GM12872 (cell line): ENCODE results near the gene TNFRSF6B.

Experiments
- TF ChIP-seq, protein P1 (sequence below): IDR thresholded peaks from 3 replicates; pipeline ENCODE4 v1.5.1; 2011; ENCODE audit warnings: low read depth, mild to moderate bottlenecking, low read length, moderate library complexity; ENCODE audit not compliant: insufficient read depth

The TNFRSF6B gene

DNA sequence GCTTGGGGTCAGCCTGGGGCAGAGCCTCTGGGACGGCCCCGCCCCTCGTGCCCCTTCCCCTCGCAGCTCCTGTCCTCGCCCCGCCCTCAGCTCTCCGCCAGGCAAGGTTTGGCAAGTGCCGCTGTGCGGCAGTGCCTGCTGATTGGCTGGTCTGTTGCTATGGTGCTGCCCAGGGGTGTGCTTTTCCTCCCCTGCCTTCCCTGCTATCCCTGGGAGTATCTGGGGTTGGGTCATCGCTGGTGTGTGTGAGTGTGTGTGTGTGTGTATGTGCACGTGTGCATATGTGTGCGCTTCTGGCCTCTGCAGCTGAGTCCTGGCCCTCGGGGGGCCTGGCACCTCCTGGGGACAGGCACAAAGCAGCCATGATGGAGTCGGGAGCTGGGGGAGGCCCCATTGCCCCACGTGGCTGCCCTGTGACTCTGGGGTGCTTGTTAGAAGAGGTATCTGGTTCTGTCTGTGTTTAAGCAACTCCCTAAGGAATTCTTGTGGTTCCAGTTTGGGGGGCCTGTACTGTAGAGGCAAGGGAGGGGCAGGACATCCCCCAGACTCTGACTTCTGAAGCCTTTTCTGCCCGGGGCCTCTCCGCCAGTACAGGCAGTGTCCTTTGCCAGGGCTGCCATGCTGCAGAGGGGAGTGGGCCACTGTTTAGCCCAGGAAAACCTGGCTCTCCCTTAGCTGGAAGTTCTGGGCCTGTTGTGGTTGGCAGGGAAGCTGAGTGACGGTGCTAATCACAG lies 31.4 kb upstream of the TNFRSF6B start:
- TF ChIP-seq, protein P1, sequence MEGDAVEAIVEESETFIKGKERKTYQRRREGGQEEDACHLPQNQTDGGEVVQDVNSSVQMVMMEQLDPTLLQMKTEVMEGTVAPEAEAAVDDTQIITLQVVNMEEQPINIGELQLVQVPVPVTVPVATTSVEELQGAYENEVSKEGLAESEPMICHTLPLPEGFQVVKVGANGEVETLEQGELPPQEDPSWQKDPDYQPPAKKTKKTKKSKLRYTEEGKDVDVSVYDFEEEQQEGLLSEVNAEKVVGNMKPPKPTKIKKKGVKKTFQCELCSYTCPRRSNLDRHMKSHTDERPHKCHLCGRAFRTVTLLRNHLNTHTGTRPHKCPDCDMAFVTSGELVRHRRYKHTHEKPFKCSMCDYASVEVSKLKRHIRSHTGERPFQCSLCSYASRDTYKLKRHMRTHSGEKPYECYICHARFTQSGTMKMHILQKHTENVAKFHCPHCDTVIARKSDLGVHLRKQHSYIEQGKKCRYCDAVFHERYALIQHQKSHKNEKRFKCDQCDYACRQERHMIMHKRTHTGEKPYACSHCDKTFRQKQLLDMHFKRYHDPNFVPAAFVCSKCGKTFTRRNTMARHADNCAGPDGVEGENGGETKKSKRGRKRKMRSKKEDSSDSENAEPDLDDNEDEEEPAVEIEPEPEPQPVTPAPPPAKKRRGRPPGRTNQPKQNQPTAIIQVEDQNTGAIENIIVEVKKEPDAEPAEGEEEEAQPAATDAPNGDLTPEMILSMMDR: no peak

DNA sequence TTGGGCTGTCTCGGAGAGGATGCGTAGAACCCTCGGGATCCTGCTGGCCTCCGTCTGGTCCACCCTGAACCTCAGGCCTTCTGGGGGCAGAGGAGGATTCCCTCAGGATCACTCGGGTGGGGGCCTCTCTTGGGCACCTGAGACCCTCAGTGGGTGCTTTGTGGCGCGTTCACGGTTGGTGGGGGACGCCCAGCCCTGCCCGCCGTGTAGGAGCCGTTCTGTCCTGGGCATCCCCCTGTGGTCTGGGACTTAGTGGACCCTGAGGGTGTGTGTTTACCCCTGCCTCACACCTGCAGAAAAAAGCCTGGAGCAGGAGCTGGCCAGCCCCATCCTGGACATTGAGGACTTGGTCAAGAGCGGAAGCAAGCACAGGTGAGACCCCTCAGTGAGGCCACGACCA lies 30.7 kb upstream of the TNFRSF6B start:
- TF ChIP-seq, protein P1: no peak

DNA sequence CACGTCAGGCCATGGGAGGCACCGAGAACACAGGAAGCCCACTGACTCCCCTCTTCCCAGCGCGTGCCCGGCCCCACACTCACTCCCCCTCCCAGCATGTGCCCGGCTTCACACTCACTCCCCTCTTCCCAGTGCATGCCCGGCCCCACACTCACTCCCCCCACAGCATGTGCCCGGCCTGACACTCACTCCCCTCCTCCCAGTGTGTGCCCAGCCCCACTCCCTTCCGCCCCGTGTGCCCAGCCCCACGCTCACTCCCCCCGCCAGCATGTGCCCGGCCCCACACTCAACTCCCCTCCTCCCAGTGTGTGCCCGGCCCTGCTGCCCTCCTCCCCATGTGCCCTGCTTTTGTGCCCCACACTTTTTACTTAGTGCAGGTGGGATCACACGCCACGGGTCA lies 28.6 kb upstream of the TNFRSF6B start:
- TF ChIP-seq, protein P1: no peak

DNA sequence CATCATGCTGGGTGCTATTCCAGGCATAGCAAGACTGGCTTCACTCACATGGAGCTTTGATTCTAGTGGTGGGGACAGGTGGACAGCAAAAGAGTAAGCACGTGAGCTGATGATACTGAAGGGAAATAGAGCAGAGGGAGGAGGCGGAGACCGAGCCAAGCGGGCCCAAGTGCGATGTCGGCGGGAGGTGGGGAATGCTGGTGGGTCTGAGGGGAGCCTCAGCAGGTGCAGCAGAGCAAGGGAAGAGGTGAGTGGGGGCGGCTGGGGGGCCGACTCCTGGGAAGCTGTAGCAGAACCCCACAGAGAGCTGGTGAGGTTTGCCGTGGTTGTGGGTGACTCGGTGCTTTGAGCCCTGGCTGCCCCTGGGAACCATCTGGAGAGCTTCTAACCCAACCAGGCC lies 28.1 kb upstream of the TNFRSF6B start:
- TF ChIP-seq, protein P1: no peak

DNA sequence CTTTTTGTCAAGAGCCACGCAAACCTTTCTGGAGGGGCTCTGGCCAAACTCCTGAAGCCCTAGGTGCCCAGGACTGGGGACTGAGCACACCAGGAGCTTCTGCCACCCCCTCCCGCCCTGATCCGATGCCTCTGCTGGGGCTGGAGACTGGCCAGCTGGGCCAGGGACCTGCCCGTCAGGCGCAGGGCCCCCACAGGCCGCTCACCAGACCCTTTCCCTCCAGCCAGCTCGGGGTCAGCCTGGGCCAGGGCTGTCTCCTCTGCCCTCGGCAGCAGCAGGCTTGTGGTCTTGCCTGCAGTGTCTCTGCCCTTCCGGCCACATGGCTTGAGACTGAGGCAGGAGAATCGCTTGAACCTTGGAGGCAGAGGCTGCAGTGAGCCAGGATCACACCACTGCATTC lies 23.8 kb upstream of the TNFRSF6B start:
- TF ChIP-seq, protein P1: no peak

DNA sequence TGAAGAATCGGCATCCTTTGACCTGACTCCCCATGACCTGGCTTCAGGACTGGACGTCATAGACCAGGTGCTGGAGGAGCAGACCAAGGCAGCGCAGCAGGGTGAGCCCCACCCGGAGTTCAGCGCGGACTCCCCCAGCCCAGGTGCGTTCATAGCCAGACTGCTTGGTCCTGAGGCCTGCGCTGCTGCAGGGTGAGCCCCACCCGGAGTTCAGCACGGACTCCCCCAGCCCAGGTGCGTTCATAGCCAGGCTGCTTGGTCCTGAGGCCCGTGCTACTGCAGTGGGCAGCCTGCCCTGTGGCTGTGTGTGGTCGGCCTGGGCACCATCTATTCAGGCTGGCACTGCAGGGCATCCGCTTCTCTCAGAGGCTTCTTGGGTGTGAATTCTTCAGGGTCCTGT lies 22.5 kb upstream of the TNFRSF6B start:
- TF ChIP-seq, protein P1: no peak

DNA sequence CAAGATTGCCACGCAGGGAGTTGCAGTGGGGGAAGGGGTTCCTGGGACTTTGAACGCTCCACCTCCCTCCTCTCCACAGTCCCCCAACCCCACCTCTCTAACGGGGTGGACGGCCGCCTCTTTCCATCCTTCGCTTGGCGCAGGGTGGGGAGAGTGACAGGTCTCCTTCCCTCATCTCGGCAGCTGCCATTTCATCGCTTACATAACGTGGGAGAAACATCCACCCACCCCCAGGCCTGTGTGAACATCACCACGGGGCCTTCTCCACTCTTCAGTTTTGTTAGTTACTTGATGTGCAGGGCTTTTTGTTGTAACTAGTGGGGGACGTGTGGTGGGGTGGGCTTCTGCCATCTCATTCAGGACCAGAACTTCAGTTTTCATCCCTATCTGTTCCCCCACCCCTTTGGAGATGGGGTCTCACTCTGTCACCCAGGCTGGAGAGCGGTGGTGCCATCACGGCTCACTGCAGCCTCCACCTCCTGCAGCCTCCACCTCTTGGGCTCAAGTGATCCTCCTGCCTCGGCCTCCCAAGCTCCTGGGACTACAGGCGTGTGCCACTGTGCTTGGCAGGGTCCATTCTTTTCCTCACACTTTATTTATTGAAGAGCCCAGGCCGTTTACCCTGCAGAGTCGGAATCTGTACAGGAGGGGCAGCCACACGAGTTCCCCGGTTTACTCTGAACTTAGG lies 20.6 kb upstream of the TNFRSF6B start:
- TF ChIP-seq, protein P1: no peak
